Neural progenitor cell (in vitro differentiated cells): ENCODE results near the gene RIPPLY2. TPM values are rescaled to one million over a fixed set of nuclear protein-coding genes. Genes with fewer than 3 reads are reported as not detected.

Experiments used
- DNase-seq: peaks from one replicate; pipeline ENCODE4 v3.0.0-alpha.2; 2016; ENCODE audit warnings: low spot score
- H2AFZ ChIP-seq: fragments of 200-600 bp; sonication (generic); replicated peaks from 2 replicates; pipeline ENCODE4 v1.6.1; 2016; ENCODE audit warnings: antibody characterized with exemption
- H3F3A ChIP-seq: fragments of 200-600 bp; sonication (generic); 2 replicates; pipeline ENCODE4 v1.6.1; 2016; ENCODE audit warnings: antibody characterized with exemption, low read depth
- H3K27ac ChIP-seq: fragments of 200-600 bp; sonication (generic); 2 replicates; pipeline ENCODE4 v1.5.1; 2016; ENCODE audit warnings: mild to moderate bottlenecking
- H3K27me3 ChIP-seq: fragments of 200-600 bp; sonication (generic); 2 replicates; pipeline ENCODE4 v1.6.1; 2016; ENCODE audit warnings: mild to moderate bottlenecking, moderate library complexity
- H3K36me3 ChIP-seq: fragments of 200-600 bp; sonication (generic); 2 replicates; pipeline ENCODE4 v1.5.1; 2016
- H3K4me1 ChIP-seq: fragments of 200-600 bp; sonication (generic); 2 replicates; pipeline ENCODE4 v1.6.1; 2016; ENCODE audit warnings: mixed run types
- H3K4me2 ChIP-seq: fragments of 200-600 bp; sonication (generic); 2 replicates; pipeline ENCODE4 v1.6.1; 2016
- H3K4me3 ChIP-seq: fragments of 200-600 bp; sonication (generic); 2 replicates; pipeline ENCODE4 v1.5.1; 2016
- H3K79me2 ChIP-seq: fragments of 200-600 bp; sonication (generic); 2 replicates; pipeline ENCODE4 v1.6.1; 2016; ENCODE audit warnings: low read depth
- H3K9ac ChIP-seq: fragments of 200-600 bp; sonication (generic); 2 replicates; pipeline ENCODE4 v1.6.1; 2016
- H3K9me3 ChIP-seq: fragments of 200-600 bp; sonication (generic); 2 replicates; pipeline ENCODE4 v1.5.1; 2016; ENCODE audit warnings: low read depth
- H4K20me1 ChIP-seq: fragments of 200-600 bp; sonication (generic); 2 replicates; pipeline ENCODE4 v1.6.1; 2016; ENCODE audit warnings: low read depth
- H3K27ac Mint-ChIP-seq: 3 replicates; pipeline ENCODE4 v1.8.0; 2021; ENCODE audit warnings: mixed read lengths
- H3K27me3 Mint-ChIP-seq: 2 replicates; pipeline ENCODE4 v1.8.0; 2022; ENCODE audit warnings: low read depth, mild to moderate bottlenecking, inconsistent platforms, moderate library complexity, mixed read lengths; ENCODE audit not compliant: insufficient read depth
- H3K36me3 Mint-ChIP-seq: 3 replicates; pipeline ENCODE4 v1.8.0; 2021; ENCODE audit warnings: mixed read lengths
- H3K4me1 Mint-ChIP-seq: 3 replicates; pipeline ENCODE4 v1.8.0; 2021; ENCODE audit warnings: mixed read lengths
- H3K4me3 Mint-ChIP-seq: 3 replicates; pipeline ENCODE4 v1.8.0; 2021; ENCODE audit warnings: mild to moderate bottlenecking, moderate library complexity, mixed read lengths
- H3K9me3 Mint-ChIP-seq: 3 replicates; pipeline ENCODE4 v1.8.0; 2020; ENCODE audit warnings: mixed read lengths
- EZH2 ChIP-seq: fragments of 200-600 bp; sonication (generic); IDR thresholded peaks from 2 replicates; pipeline ENCODE4 v1.6.1; 2017; ENCODE audit warnings: antibody characterized with exemption, mild to moderate bottlenecking, moderate library complexity
- EZH2phosphoT487 ChIP-seq: fragments of 200-600 bp; sonication (generic); IDR thresholded peaks from 2 replicates; pipeline ENCODE4 v1.6.1; 2017; ENCODE audit warnings: antibody characterized with exemption
- total RNA-seq: library from RNA; depleted of rRNA; stranded (reverse); fragments of >200 nt; gene quantifications from 2 replicates; pipeline ENCODE4 v1.2.3, GENCODE V29; 2015; ENCODE audit warnings: low replicate concordance
- TF ChIP-seq, protein P1 (sequence below): fragments of 200-600 bp; sonication (generic); IDR thresholded peaks from 2 replicates; pipeline ENCODE4 v1.5.1; 2017; ENCODE audit warnings: antibody characterized with exemption, mild to moderate bottlenecking

Gene RIPPLY2
- total RNA-seq, 1 donor from 2014 or later: not detected

- Histone ChIP-seq H3K4me2 (no peak overlapping the region), H3K4me1 (no peaks in the 10 kb centered on the region), H3K9ac (no peak overlapping the region), H2AFZ (no peak overlapping the region), H3K27me3 (no peaks in the 10 kb centered on the region), H4K20me1 (no peaks in the 10 kb centered on the region), H3K27ac (no peak overlapping the region), H3K9me3 (no peaks in the 10 kb centered on the region), H3K4me3 (no peak overlapping the region), H3K79me2 (peaks cover 21% of the 10 kb centered on the region), H3F3A (no peaks in the 10 kb centered on the region), H3K36me3 (no peaks in the 10 kb centered on the region)
- no peak overlapping the region for H3K4me3 Mint-ChIP-seq
- no peaks in the 10 kb centered on the region for H3K27me3 Mint-ChIP-seq
- H3K4me1 Mint-ChIP-seq: no peaks in the 10 kb centered on the region
- TF ChIP-seq, protein P1, sequence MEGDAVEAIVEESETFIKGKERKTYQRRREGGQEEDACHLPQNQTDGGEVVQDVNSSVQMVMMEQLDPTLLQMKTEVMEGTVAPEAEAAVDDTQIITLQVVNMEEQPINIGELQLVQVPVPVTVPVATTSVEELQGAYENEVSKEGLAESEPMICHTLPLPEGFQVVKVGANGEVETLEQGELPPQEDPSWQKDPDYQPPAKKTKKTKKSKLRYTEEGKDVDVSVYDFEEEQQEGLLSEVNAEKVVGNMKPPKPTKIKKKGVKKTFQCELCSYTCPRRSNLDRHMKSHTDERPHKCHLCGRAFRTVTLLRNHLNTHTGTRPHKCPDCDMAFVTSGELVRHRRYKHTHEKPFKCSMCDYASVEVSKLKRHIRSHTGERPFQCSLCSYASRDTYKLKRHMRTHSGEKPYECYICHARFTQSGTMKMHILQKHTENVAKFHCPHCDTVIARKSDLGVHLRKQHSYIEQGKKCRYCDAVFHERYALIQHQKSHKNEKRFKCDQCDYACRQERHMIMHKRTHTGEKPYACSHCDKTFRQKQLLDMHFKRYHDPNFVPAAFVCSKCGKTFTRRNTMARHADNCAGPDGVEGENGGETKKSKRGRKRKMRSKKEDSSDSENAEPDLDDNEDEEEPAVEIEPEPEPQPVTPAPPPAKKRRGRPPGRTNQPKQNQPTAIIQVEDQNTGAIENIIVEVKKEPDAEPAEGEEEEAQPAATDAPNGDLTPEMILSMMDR: no peak
- TF ChIP-seq EZH2phosphoT487: no peak
- no peak for TF ChIP-seq EZH2
- peaks cover 26% of the 10 kb centered on the region for H3K9me3 Mint-ChIP-seq
- peaks cover 4% of the 10 kb centered on the region for H3K36me3 Mint-ChIP-seq
- no peak overlapping the region for H3K27ac Mint-ChIP-seq
- no peak for DNase-seq
These were observed 52.5 kb downstream of the RIPPLY2 start for GRCh38 chr6:83905648-83906047.

Other genes starting within 250 kb of the RIPPLY2 start
- 2.8 and 3.4 TPM in 2 replicates for gene SNAP91, start 144.3 kb upstream of the RIPPLY2 start, total RNA-seq
- gene CYB5R4, start 6.3 kb downstream of the RIPPLY2 start, total RNA-seq: 8.0 and 8.5 TPM in 2 replicates
- gene MRAP2, start 180.4 kb downstream of the RIPPLY2 start, total RNA-seq: 0.59 and 0.75 TPM in 2 replicates